ENCODE results near the gene CCL24.
"Not testable (repeated sequence)": the region's sequence is repeated elsewhere in the genome, so short reads cannot be mapped to it uniquely, and the experiment has no call there.

The CCL24 gene

GRCh38 chr7:75819711-75820110 is 6.1 kb upstream of the CCL24 start:
- no peak for DNase-seq (ENCODE audit: low read depth)

GRCh38 chr7:75818472-75818871 is 4.9 kb upstream of the CCL24 start:
- DNase-seq (ENCODE audit: low read depth), result no peak

- DNase-seq (ENCODE audit: low read depth), result no peak
These were observed 3.5 kb upstream of the CCL24 start for GRCh38 chr7:75817116-75817515.

- DNase-seq (ENCODE audit: low read depth), result no peak
These were observed 1.9 kb upstream of the CCL24 start for GRCh38 chr7:75815418-75816064.

- no peak for DNase-seq (ENCODE audit: low read depth)
These were observed 871 bp upstream of the CCL24 start for GRCh38 chr7:75814407-75814947.

- DNase-seq (ENCODE audit: low read depth), result no peak
These were observed 522 bp downstream of the CCL24 start for GRCh38 chr7:75813084-75813483.

- DNase-seq (ENCODE audit: low read depth), result no peak
These were observed 1.5 kb downstream of the CCL24 start for GRCh38 chr7:75811894-75812678.

GRCh38 chr7:75809396-75809795 is 4.2 kb downstream of the CCL24 start:
- no peak for DNase-seq (ENCODE audit: low read depth)

GRCh38 chr7:75808106-75808505 is 5.5 kb downstream of the CCL24 start:
- DNase-seq (ENCODE audit: low read depth), result no peak

- DNase-seq (ENCODE audit: low read depth), result no peak
These were observed 6.2 kb downstream of the CCL24 start for GRCh38 chr7:75807452-75807851.

- no peak for DNase-seq (ENCODE audit: low read depth)
These were observed 6.9 kb downstream of the CCL24 start for GRCh38 chr7:75806560-75807307.

- no peak for DNase-seq (ENCODE audit: low read depth)
These were observed 8.9 kb downstream of the CCL24 start for GRCh38 chr7:75804705-75805104.

GRCh38 chr7:75804004-75804403 is 9.6 kb downstream of the CCL24 start:
- DNase-seq (ENCODE audit: low read depth), result no peak

- DNase-seq (ENCODE audit: low read depth), result no peak
These were observed 11.1 kb downstream of the CCL24 start for GRCh38 chr7:75802552-75802821.

GRCh38 chr7:75798770-75799169 is 14.8 kb downstream of the CCL24 start:
- no peak for DNase-seq (ENCODE audit: low read depth)

- DNase-seq (ENCODE audit: low read depth), result no peak
These were observed 17.2 kb downstream of the CCL24 start for GRCh38 chr7:75796420-75796819.

GRCh38 chr7:75795831-75796285 is 17.7 kb downstream of the CCL24 start:
- no peak for DNase-seq (ENCODE audit: low read depth)

GRCh38 chr7:75793676-75794075 is 19.9 kb downstream of the CCL24 start:
- no peak for DNase-seq (ENCODE audit: low read depth)

- DNase-seq (ENCODE audit: low read depth), result not testable (repeated sequence)
These were observed 21.0 kb downstream of the CCL24 start for GRCh38 chr7:75792567-75792966.

- DNase-seq (ENCODE audit: low read depth), result no peak
These were observed 24.2 kb downstream of the CCL24 start for GRCh38 chr7:75789361-75789924.

GRCh38 chr7:75788154-75788847 is 25.3 kb downstream of the CCL24 start:
- not testable (repeated sequence) for DNase-seq (ENCODE audit: low read depth)

GRCh38 chr7:75783058-75783457 is 30.5 kb downstream of the CCL24 start:
- DNase-seq (ENCODE audit: low read depth), result not testable (repeated sequence)
